Right cardiac atrium (tissue), 5 donors: ENCODE measurements around the gene ADAMTSL5. TPM values are rescaled to one million over a fixed set of nuclear protein-coding genes. Genes with fewer than 3 reads are reported as not detected.
A peak's percentile ranks its signal among the peaks of the same experiment; 100 is the strongest.

Experiments
- ATAC-seq, 2 donors: fragments of 200-7000 bp; cut with Tn5 transposase; one replicate each; pipeline versions ENCODE4 v1.8.0 to v1.9.1; 2020; ENCODE audit warnings: moderate library complexity in 2 of 2, mild to moderate bottlenecking in 1 of 2
- DNase-seq, 3 donors: peaks; one replicate each; pipeline ENCODE4 v3.0.0-alpha.2; 2020
- H3K27ac ChIP-seq: one replicate; pipeline ENCODE4 v1.5.1; 2013; ENCODE audit warnings: mild to moderate bottlenecking, low read length, control low read depth, moderate library complexity
- H3K27me3 ChIP-seq: one replicate; pipeline ENCODE4 v1.6.1; 2013; ENCODE audit not compliant: control insufficient read depth, insufficient read depth
- H3K4me1 ChIP-seq: one replicate; pipeline ENCODE4 v1.6.1; 2013; ENCODE audit warnings: low read length; ENCODE audit not compliant: control insufficient read depth, insufficient read depth
- H3K4me3 ChIP-seq: one replicate; pipeline ENCODE4 v1.5.1; 2013; ENCODE audit warnings: low read length, control low read depth
- H3K9me3 ChIP-seq: one replicate; pipeline ENCODE4 v1.6.1; 2013; ENCODE audit warnings: low read length; ENCODE audit not compliant: control insufficient read depth
- WGBS: extraction: QIAGEN DNeasy Blood & Tissue Kit; methylation state at CpG from one replicate; pipeline ENCODE4 v1.1.7; 2013; 5-methylcytosine and 5-hydroxymethylcytosine counted together
- intact Hi-C, 4 donors: fragments of 100-400 bp; cut with DNase I; formaldehyde crosslinking; loops; one replicate each; pipeline versions ENCODE4 v1.11.0 to v1.14.0; 2022 to 2023
- long read RNA-seq, 4 donors: library from polyadenylated mRNA; unstranded; transcript quantifications; one replicate each; pipeline ENCODE4 v2.0.0, GENCODE V29; 2020 to 2021
- polyA plus RNA-seq: library from polyadenylated mRNA; stranded (reverse); fragments of 200-250 nt; gene quantifications from one replicate; pipeline ENCODE4 v1.2.3, GENCODE V29; 2013
- total RNA-seq, 4 donors: library from RNA; stranded (reverse); fragmentation: NEBNext Ultra II Directional; extraction: Animal tissue kit (Norgen Biotek cat#: 25700); gene quantifications; one replicate each; pipeline ENCODE4 v1.2.1, GENCODE V29; 2021
- donor health status: healthy with polysubstance abuse.
- donor health status: DM: no; HTN: yes; CAD: no.
- donor health status: DM: no; HTN: no; CAD: no.
- donor health status: DM: no; HTN: yes; CAD: no; lungs with severe emphysema.
- donor health status: DM: yes; HTN: yes; CAD: no.

Gene ADAMTSL5
- total RNA-seq (10 to 100 TPM; 13.6 to 23.7 (median 19.7) TPM), polyA plus RNA-seq (10.9 TPM)
- long read RNA-seq, donor 1, partial matches to known transcripts: 9 of 41 reads
- long read RNA-seq, donor 1, other reads (novel, unspliced or antisense): 32 of 41 reads
- long read RNA-seq, donor 2, partial matches to known transcripts: 1 of 19 reads
- long read RNA-seq, donor 2, other reads (novel, unspliced or antisense): 18 of 19 reads
- long read RNA-seq, donor 3, partial matches to known transcripts: 13 of 73 reads
- long read RNA-seq, donor 3, other reads (novel, unspliced or antisense): 60 of 73 reads
- long read RNA-seq, donor 4, partial matches to known transcripts: 2 of 31 reads
- long read RNA-seq, donor 4, other reads (novel, unspliced or antisense): 29 of 31 reads

- peak; percentile 47 to 68 for ATAC-seq
- WGBS: 2% methylated on average over 78 of the region's 78 CpGs
- Histone ChIP-seq H3K27ac (peak within 1 kb of the TSS; percentile 87), H3K27me3 (no peaks in the 10 kb centered on the region), H3K4me3 (peak within 1 kb of the TSS; percentile 70), H3K4me1 (no peaks in the 10 kb centered on the region), H3K9me3 (no peaks in the 10 kb centered on the region)
- intact Hi-C loops: no loop called here
- peak; percentile 69 to 88 (median 87) for DNase-seq
Observed at GRCh38 chr19:1512671-1513498, at the start of gene ADAMTSL5. TSS of gene ADAMTSL5 (minus strand) at chr19:1513019. CDS start at chr19:1510943, 2,076 bp downstream.

DNA sequence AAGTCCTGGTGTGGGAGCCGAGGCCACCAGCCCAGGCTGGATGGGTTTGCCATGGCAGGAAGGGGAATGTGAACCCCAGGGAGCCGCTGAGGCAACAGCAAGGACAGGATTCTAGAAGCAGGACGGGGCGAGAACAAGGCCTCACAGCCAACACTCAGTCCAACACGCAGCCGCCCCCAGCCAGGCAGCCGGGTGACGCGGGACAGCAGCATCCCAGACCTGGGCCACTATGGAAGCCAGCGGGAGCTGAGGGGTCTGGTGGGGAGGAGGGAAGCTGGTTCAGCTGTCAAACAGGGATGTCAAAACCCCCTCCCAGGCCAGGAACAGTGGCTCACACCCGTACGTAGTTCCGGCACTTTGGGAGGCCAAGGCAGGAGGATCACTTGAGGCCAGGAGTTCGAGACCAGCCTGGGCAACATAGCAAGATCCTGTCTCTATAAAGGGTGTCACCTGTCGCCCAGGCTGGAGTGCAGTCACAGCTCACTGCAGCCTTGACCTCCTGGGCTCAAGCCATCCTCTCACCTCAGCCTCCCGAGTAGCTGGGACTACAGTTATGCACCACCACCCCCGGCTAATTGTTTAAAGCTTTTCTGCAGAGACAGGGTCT, 48.5 kb upstream of the ADAMTSL5 start:
- Histone ChIP-seq H3K4me1 (peaks cover 3% of the 10 kb centered on the region), H3K9me3 (no peaks in the 10 kb centered on the region), H3K4me3 (no peak overlapping the region), H3K27me3 (no peaks in the 10 kb centered on the region), H3K27ac (no peak overlapping the region)
- 81% methylated on average over 17 of the region's 17 CpGs for WGBS
- intact Hi-C loops: no loop called here
- ATAC-seq (no peak), DNase-seq (peak in 1 of 3 donors; percentile 63)

GRCh38 chr19:1560286-1560882, 47.6 kb upstream of the ADAMTSL5 start:
- no peak overlapping the region for H3K27ac ChIP-seq
- H3K4me1 ChIP-seq: no peaks in the 10 kb centered on the region
- peak in 1 of 3 donors; percentile 62 for DNase-seq
- peak in 1 of 2 donors; percentile 8 for ATAC-seq
- intact Hi-C loops: no loop called here
- no peaks in the 10 kb centered on the region for H3K27me3 ChIP-seq
- WGBS: 53% methylated on average over 25 of the region's 25 CpGs
- H3K9me3 ChIP-seq: no peaks in the 10 kb centered on the region
- no peak overlapping the region for H3K4me3 ChIP-seq

DNA sequence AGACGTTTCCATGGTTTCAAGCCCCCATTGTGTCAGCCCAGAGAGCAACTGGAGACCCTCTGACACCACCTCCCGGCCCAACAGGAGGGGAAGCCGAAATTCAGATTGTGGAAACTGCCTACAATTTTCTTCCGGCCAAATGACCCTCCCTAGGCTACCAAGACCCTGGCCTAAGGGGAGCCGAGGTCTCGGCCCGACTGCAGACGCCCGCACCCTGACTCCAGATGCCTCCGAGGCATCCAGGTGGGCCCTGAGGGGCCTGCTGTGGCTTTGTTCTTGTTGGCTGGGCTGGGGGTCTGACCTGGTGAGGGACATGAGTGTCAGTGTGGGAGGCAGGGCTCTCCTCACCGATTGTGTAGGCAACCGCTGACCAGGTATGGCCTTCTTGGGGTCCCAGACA, 45.7 kb upstream of the ADAMTSL5 start:
- 83% methylated on average over 12 of the region's 12 CpGs for WGBS
- H3K4me3 ChIP-seq: no peak overlapping the region
- intact Hi-C loops: no loop called here
- H3K27me3 ChIP-seq: no peaks in the 10 kb centered on the region
- no peaks in the 10 kb centered on the region for H3K4me1 ChIP-seq
- no peak overlapping the region for H3K27ac ChIP-seq
- ATAC-seq: no peak
- H3K9me3 ChIP-seq: no peaks in the 10 kb centered on the region
- DNase-seq: no peak

- DNase-seq (peak in 1 of 3 donors; percentile 64), ATAC-seq (no peak)
- H3K27ac ChIP-seq: no peak overlapping the region
- 96% methylated on average over 66 of the region's 66 CpGs for WGBS
- H3K4me1 ChIP-seq: no peaks in the 10 kb centered on the region
- no peaks in the 10 kb centered on the region for H3K9me3 ChIP-seq
- H3K4me3 ChIP-seq: no peak overlapping the region
- no peaks in the 10 kb centered on the region for H3K27me3 ChIP-seq
- intact Hi-C loops: no loop called here
Observed at GRCh38 chr19:1556390-1557070, 43.7 kb upstream of the ADAMTSL5 start.

DNA sequence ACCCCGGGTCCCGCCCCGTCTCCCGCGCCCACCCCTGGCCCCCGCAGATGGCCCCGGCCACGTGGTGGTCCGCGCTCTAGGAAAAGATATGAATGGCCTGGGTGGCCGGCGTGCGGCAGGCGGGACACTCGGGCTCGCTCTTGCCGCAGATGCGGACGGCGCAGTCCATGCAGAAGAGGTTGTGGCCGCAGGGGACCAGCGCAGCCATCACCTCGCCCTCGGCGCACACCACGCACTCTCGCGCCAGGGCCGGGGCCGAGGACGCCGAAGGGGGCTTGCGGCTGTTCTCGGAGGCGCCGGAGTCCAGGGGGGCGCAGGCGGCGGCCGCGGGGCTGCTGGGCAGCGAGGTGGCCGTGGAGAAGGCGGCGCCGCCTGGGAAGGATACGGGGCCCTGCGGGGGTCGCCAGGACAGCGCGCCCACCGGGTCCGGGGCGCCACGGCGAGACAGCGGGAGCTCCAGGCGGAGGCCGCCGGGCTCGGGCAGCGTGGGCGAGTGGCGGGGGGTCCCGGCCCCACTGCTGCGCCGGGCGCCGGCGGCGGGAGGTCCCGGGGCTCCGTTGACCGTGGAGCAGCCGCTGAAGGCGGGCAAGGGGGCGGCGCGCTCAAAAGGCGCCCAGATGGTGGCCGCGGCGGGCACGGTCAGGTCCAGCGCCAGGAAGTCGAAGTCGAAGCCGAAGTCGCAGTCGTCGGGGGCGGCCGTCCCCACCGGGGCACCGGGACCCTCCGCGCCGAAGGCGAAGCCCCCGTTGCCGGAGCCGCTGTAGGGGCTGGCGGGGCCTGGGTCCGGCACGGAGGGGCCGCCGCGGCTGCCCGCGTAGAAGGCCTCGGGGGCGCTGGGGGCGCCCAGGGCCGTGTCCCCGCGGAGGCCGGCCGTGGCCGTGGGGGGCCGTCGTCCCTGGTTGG, 42.9 kb upstream of the ADAMTSL5 start:
- H3K4me1 ChIP-seq: no peaks in the 10 kb centered on the region
- intact Hi-C loops: no loop called here
- no peaks in the 10 kb centered on the region for H3K9me3 ChIP-seq
- 95% methylated on average over 119 of the region's 121 CpGs for WGBS
- H3K27me3 ChIP-seq: no peaks in the 10 kb centered on the region
- no peak overlapping the region for H3K4me3 ChIP-seq
- DNase-seq (peak in 1 of 3 donors; percentile 54), ATAC-seq (no peak)
- no peak overlapping the region for H3K27ac ChIP-seq

DNA sequence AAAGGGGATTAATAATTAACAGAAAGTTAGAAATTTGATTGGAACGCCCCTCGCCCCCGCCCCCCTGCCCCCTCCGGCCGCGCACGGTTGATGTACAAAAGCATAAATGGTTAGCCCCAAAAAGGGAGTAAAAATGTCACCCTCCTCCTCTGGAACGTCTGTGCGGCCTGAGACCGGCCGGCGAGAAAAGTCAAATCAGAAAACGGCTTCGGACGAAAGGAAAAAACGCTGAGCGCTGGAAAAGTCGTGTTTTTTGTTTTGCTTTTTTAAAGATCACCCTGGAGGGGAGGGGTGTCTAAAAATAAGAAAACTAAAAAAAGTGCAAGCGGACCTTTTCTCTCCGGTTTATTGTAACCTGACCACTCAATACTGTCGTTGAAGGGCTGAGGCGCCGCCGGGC, 42.1 kb upstream of the ADAMTSL5 start:
- no peaks in the 10 kb centered on the region for H3K4me1 ChIP-seq
- 93% methylated on average over 24 of the region's 24 CpGs for WGBS
- ATAC-seq: no peak
- intact Hi-C loops: loop anchor here in 1 of 4 donors (5.0 kb wide), 1 partner anchor 117 kb away; no protein-coding TSS in a partner anchor
- no peaks in the 10 kb centered on the region for H3K27me3 ChIP-seq
- DNase-seq: no peak
- no peak overlapping the region for H3K27ac ChIP-seq
- no peak overlapping the region for H3K4me3 ChIP-seq
- no peaks in the 10 kb centered on the region for H3K9me3 ChIP-seq

GRCh38 chr19:1553415-1553814, 40.6 kb upstream of the ADAMTSL5 start:
- no peak overlapping the region for H3K27ac ChIP-seq
- H3K9me3 ChIP-seq: no peaks in the 10 kb centered on the region
- H3K27me3 ChIP-seq: no peaks in the 10 kb centered on the region
- ATAC-seq (no peak), DNase-seq (peak in 1 of 3 donors; percentile 35)
- WGBS: 81% methylated on average over 10 of the region's 10 CpGs
- H3K4me1 ChIP-seq: no peaks in the 10 kb centered on the region
- intact Hi-C loops: loop anchor here in 1 of 4 donors (5.0 kb wide), 1 partner anchor 119 kb away; no protein-coding TSS in a partner anchor
- no peak overlapping the region for H3K4me3 ChIP-seq

- H3K4me1 ChIP-seq: no peaks in the 10 kb centered on the region
- no peak for ATAC-seq
Observed at GRCh38 chr19:1551068-1552040, 38.5 kb upstream of the ADAMTSL5 start.

More at GRCh38 chr19:1551068-1552040, 38.5 kb upstream of the ADAMTSL5 start:
- no peaks in the 10 kb centered on the region for H3K27me3 ChIP-seq
- WGBS: 85% methylated on average over 17 of the region's 17 CpGs
- intact Hi-C loops: loop anchor here in 1 of 4 donors (5.0 kb wide), 1 partner anchor 121 kb away; no protein-coding TSS in a partner anchor
- H3K27ac ChIP-seq: no peak overlapping the region
- no peaks in the 10 kb centered on the region for H3K9me3 ChIP-seq
- no peak for DNase-seq
- H3K4me3 ChIP-seq: no peak overlapping the region
